ENCODE measurements around the gene NDN. TPM values are rescaled to one million over a fixed set of nuclear protein-coding genes. Genes with fewer than 3 reads are reported as not detected.

NDN gene
- total and polyA plus RNA-seq, 2 of the 4 experiments (the other 2 are of a cell fraction), result 40.1 to 72.4 TPM

DNA sequence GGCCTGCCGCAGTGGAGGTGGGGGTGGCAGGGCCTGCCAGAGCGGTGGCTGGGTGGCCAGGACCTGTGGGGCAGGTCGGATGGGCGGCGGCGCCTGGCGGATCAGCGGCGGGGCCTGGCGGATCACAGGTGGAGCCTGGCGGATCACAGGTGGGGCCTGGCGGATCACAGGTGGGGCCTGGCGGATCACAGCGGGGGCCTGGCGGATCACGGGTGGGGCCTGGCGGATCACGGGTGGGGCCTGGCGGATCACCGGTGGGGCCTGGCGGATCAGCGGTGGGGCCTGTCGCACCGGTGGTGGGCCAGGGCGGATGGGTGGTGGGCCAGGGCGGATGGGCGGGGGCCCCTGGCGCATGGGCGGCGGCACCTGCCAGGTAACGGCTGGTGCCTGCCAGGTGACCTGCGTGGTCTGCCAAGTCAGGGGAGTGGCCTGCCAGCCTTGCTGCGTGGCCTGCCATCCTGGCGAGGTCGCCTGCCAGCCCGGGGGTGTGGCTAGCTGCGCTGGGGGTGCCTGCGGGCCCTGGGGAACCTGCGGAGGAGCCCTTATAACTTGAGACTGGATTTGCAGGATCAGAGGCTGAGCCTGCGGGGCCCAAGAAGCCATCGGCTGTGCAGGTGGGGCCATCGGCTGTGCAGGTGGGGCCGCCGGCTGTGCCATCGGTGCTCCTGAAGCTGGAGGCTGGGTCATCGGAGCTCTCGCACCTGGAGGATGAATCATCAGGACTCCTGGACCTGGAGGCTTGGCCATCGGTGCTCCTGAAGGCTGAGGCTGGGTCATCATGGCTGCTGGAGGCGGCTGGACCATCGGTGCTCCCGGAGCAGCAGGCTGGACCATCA, 40.7 kb downstream of the NDN start:
- Histone ChIP-seq H3K4ac (ENCODE audit: low read depth, low read length) (no peak overlapping the region), H2AK9ac (replicated peaks; ENCODE audit: low read depth, low read length, poor library complexity) (no peak overlapping the region), H3K14ac (replicated peaks; ENCODE audit: low read depth, low read length) (no peak overlapping the region), H3K4me3 (ENCODE audit: insufficient read depth, low read depth, low read length) (no peak overlapping the region), H3K9me3 (ENCODE audit: control insufficient read depth, insufficient read depth, low read length) (peaks cover 2% of the 10 kb centered on the region; the same call in 1 of the 2 replicates), H3K9me1 (ENCODE audit: insufficient read depth, low read length) (no peaks in the 10 kb centered on the region), H3K79me1 (ENCODE audit: low read depth in 1 of 2, low read length in 2 of 2) (no peaks in the 10 kb centered on the region), H3K27me3 (ENCODE audit: control insufficient read depth, insufficient read depth, low read length) (no peaks in the 10 kb centered on the region), H3K36me3 (ENCODE audit: control insufficient read depth, insufficient read depth, low read length) (no peaks in the 10 kb centered on the region), H2BK20ac (ENCODE audit: low read depth, low read length) (no peak overlapping the region), H2AFZ (replicated peaks; ENCODE audit: low read length, poor library complexity) (no peak overlapping the region), H3K9ac (ENCODE audit: low read depth, low read length) (no peak overlapping the region), H4K20me1 (ENCODE audit: insufficient read depth, low read length) (no peaks in the 10 kb centered on the region), H4K8ac (ENCODE audit: low read depth in 2 of 2, low read length in 2 of 2) (no peak overlapping the region), H2BK15ac (ENCODE audit: low read depth, low read length) (no peak overlapping the region), H2BK120ac (ENCODE audit: low read depth, low read length) (no peak overlapping the region), H4K5ac (ENCODE audit: low read depth, low read length) (no peak overlapping the region), H3K4me1 (ENCODE audit: control insufficient read depth, insufficient read depth, low read length) (no peaks in the 10 kb centered on the region), H4K91ac (ENCODE audit: insufficient read depth, low read depth, low read length) (no peak overlapping the region), H3K4me2 (ENCODE audit: low read depth, low read length) (no peak overlapping the region), H3K27ac (ENCODE audit: insufficient read depth, low read length) (no peak overlapping the region), H2AK5ac (ENCODE audit: low read depth, low read length) (no peak overlapping the region), H3K18ac (ENCODE audit: low read depth, low read length) (no peak overlapping the region), H2BK5ac (ENCODE audit: low read depth, low read length, poor library complexity, severe bottlenecking) (no peak overlapping the region), H3K23ac (ENCODE audit: low read depth, low read length) (no peak overlapping the region), H3K56ac (ENCODE audit: extremely low read depth, insufficient read depth, low read length) (no peak overlapping the region)
- POLR2A ChIA-PET (ENCODE audit: unreplicated experiment), result no interaction called here
- dilution Hi-C loops (cut with HindIII; ENCODE audit: low sequenced_read_pairs, unreplicated experiment) (no loop called here), in situ Hi-C loops (cut with MboI; ENCODE audit: low sequenced_read_pairs) (loop anchor here (10.0 kb wide), 1 partner anchor 208 kb away; no protein-coding TSS in a partner anchor), intact Hi-C loops (cut with micrococcal nuclease) (loop anchor here (10.0 kb wide), 2 partner anchors 1198 to 1858 kb away; no protein-coding TSS in a partner anchor)
- TF ChIP-seq MAFK (IDR thresholded peaks at IDR 0.05; ENCODE audit: low read depth, low read length) (no peak), FOS (IDR thresholded peaks at IDR 0.05; ENCODE audit: low read depth, low read length) (no peak), BHLHE40 (IDR thresholded peaks at IDR 0.05; ENCODE audit: low read depth, low read length) (no peak), CEBPB (IDR thresholded peaks at IDR 0.05; ENCODE audit: low read depth, low read length) (no peak), RAD21 (IDR thresholded peaks at IDR 0.05; ENCODE audit: low read length) (no peak), SMC3 (IDR thresholded peaks at IDR 0.05; ENCODE audit: low read depth, low read length) (no peak), RCOR1 (IDR thresholded peaks at IDR 0.05; ENCODE audit: insufficient replicate concordance, low read length) (no peak), NFE2L2 (IDR thresholded peaks at IDR 0.05; ENCODE audit: low read depth, low read length) (no peak), MAZ (IDR thresholded peaks at IDR 0.05; ENCODE audit: borderline replicate concordance, low read depth, low read length) (no peak), POLR2A (IDR thresholded peaks at IDR 0.05; ENCODE audit: low read depth, low read length) (no peak), CHD1 (IDR thresholded peaks at IDR 0.05; ENCODE audit: low read depth, low read length) (no peak)
- TF ChIP-seq, protein P1, sequence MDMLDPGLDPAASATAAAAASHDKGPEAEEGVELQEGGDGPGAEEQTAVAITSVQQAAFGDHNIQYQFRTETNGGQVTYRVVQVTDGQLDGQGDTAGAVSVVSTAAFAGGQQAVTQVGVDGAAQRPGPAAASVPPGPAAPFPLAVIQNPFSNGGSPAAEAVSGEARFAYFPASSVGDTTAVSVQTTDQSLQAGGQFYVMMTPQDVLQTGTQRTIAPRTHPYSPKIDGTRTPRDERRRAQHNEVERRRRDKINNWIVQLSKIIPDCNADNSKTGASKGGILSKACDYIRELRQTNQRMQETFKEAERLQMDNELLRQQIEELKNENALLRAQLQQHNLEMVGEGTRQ (IDR thresholded peaks at IDR 0.05; ENCODE audit: low read depth, low read length), result no peak
- WGBS, 2 experiments (ENCODE audit: extremely low coverage in 2 of 2, insufficient read length in 1 of 2), result 95% methylated on average over 27 of the region's 51 CpGs; no CpG with 5 or more reads in 1 of the 2 experiments
- DNase-seq (no peak), ATAC-seq (ENCODE audit: low read depth) (no peak)
- CTCF ChIA-PET, result no interaction called here
- no TSS peak for BruUV-seq (replicated peaks)

Measured in IMR-90 (cell line).